Activated CD4-positive, alpha-beta memory T cell treated with anti-CD3 and anti-CD28 coated beads, Interleukin-2, amount 10 ng/mL, durations not matched to agents 7 days and 5 days (primary cell): ENCODE data around the gene OR10H3. TPM values are rescaled to one million over a fixed set of nuclear protein-coding genes. Genes with fewer than 3 reads are reported as not detected.

Experiments used
- CTCF ChIA-PET: fragments of 350-600 bp; sonication (Branson Sonifier 250); formaldehyde crosslinking; loops from one replicate; lab custom pipeline; 2021; ENCODE audit warnings: antibody characterized with exemption, inconsistent platforms; lab: Charles Lee
- POLR2A ChIA-PET: fragments of 350-600 bp; sonication (Branson Sonifier 250); formaldehyde crosslinking; loops from one replicate; lab custom pipeline; 2021; ENCODE audit warnings: antibody characterized with exemption; lab: Charles Lee
- DNase-seq: peaks from one replicate; pipeline ENCODE4 v3.0.0-alpha.2; 2020
- H3K27ac Mint-ChIP-seq: one replicate; pipeline ENCODE4 v1.8.0; 2021; ENCODE audit warnings: mild to moderate bottlenecking, mixed read lengths
- H3K27me3 Mint-ChIP-seq: one replicate; pipeline ENCODE4 v1.8.0; 2021; ENCODE audit warnings: mixed read lengths
- H3K36me3 Mint-ChIP-seq: one replicate; pipeline ENCODE4 v1.8.0; 2021; ENCODE audit warnings: low read depth, mixed read lengths
- H3K4me1 Mint-ChIP-seq: one replicate; pipeline ENCODE4 v1.8.0; 2021; ENCODE audit warnings: mixed read lengths
- H3K4me3 Mint-ChIP-seq: one replicate; pipeline ENCODE4 v1.8.0; 2021; ENCODE audit warnings: mild to moderate bottlenecking, mixed read lengths
- H3K9me3 Mint-ChIP-seq: one replicate; pipeline ENCODE4 v1.8.0; 2021; ENCODE audit warnings: mixed read lengths
- total RNA-seq, 2 experiments: library from RNA; stranded (reverse); gene quantifications; one replicate each; pipeline ENCODE4 v1.2.3, GENCODE V29; 2021

The OR10H3 gene
- total RNA-seq = not detected

- ChIA-PET POLR2A (no interaction called here), CTCF (no interaction called here)
- H3K9me3 Mint-ChIP-seq = peaks cover 7% of the 10 kb centered on the region
- H3K27me3 Mint-ChIP-seq = peaks cover 3% of the 10 kb centered on the region
- no peak for DNase-seq
- H3K36me3 Mint-ChIP-seq = no peaks in the 10 kb centered on the region
- no peak within 1 kb of the TSS for H3K4me3 Mint-ChIP-seq
- no peaks in the 10 kb centered on the region for H3K4me1 Mint-ChIP-seq
- no peak within 1 kb of the TSS for H3K27ac Mint-ChIP-seq
Observed at GRCh38 chr19:15737722-15738121, at the start of gene OR10H3. TSS of gene OR10H3 (plus strand) at chr19:15737985. CDS start at chr19:15741393, 3,408 bp downstream.

GRCh38 chr19:15696654-15697194, 41.1 kb upstream of the OR10H3 start:
- Mint-ChIP-seq H3K4me1 (no peaks in the 10 kb centered on the region), H3K9me3 (no peaks in the 10 kb centered on the region), H3K27ac (no peak overlapping the region), H3K4me3 (no peak overlapping the region), H3K27me3 (peaks cover 6% of the 10 kb centered on the region), H3K36me3 (no peaks in the 10 kb centered on the region)
- ChIA-PET POLR2A (no interaction called here), CTCF (no interaction called here)
- DNase-seq = no peak

GRCh38 chr19:15701757-15702533, 35.8 kb upstream of the OR10H3 start:
- H3K4me1 Mint-ChIP-seq = no peaks in the 10 kb centered on the region
- H3K4me3 Mint-ChIP-seq = no peak overlapping the region
- ChIA-PET CTCF (interaction anchor here (0.5 kb wide), 1 partner anchor 533 kb away, joined by 3 read pairs; no protein-coding TSS in a partner anchor), POLR2A (no interaction called here)
- H3K27me3 Mint-ChIP-seq = peaks cover 9% of the 10 kb centered on the region
- H3K27ac Mint-ChIP-seq = no peak overlapping the region
- DNase-seq = no peak
- H3K36me3 Mint-ChIP-seq = no peaks in the 10 kb centered on the region
- H3K9me3 Mint-ChIP-seq = no peaks in the 10 kb centered on the region

GRCh38 chr19:15702534-15702930, 35.3 kb upstream of the OR10H3 start:
- Mint-ChIP-seq H3K4me1 (no peaks in the 10 kb centered on the region), H3K27ac (no peak overlapping the region), H3K36me3 (no peaks in the 10 kb centered on the region), H3K4me3 (no peak overlapping the region), H3K9me3 (no peaks in the 10 kb centered on the region), H3K27me3 (peaks cover 9% of the 10 kb centered on the region)
- CTCF ChIA-PET = interaction anchor here (0.5 kb wide), 1 partner anchor 533 kb away, joined by 3 read pairs; no protein-coding TSS in a partner anchor
- POLR2A ChIA-PET = no interaction called here
- DNase-seq = peak; percentile 20

GRCh38 chr19:15714638-15715037, 23.1 kb upstream of the OR10H3 start:
- CTCF ChIA-PET = no interaction called here
- H3K9me3 Mint-ChIP-seq = no peaks in the 10 kb centered on the region

GRCh38 chr19:15715642-15716041, 22.1 kb upstream of the OR10H3 start:
- Mint-ChIP-seq H3K27ac (no peak overlapping the region), H3K4me3 (no peak overlapping the region), H3K9me3 (no peaks in the 10 kb centered on the region), H3K36me3 (no peaks in the 10 kb centered on the region), H3K4me1 (no peaks in the 10 kb centered on the region), H3K27me3 (peaks cover 10% of the 10 kb centered on the region)
- CTCF ChIA-PET = no interaction called here
- no peak for DNase-seq
- POLR2A ChIA-PET = no interaction called here

More at GRCh38 chr19:15714638-15715037, 23.1 kb upstream of the OR10H3 start:
- POLR2A ChIA-PET = no interaction called here
- H3K4me3 Mint-ChIP-seq = no peak overlapping the region
- no peaks in the 10 kb centered on the region for H3K36me3 Mint-ChIP-seq
- no peak overlapping the region for H3K27ac Mint-ChIP-seq
- H3K4me1 Mint-ChIP-seq = no peaks in the 10 kb centered on the region
- peaks cover 12% of the 10 kb centered on the region for H3K27me3 Mint-ChIP-seq
- no peak for DNase-seq

- POLR2A ChIA-PET = no interaction called here
- Mint-ChIP-seq H3K27ac (no peak overlapping the region), H3K4me1 (no peaks in the 10 kb centered on the region), H3K27me3 (peaks cover 8% of the 10 kb centered on the region), H3K36me3 (no peaks in the 10 kb centered on the region), H3K9me3 (no peaks in the 10 kb centered on the region), H3K4me3 (no peak overlapping the region)
- CTCF ChIA-PET = interaction anchor here (0.6 kb wide), 1 partner anchor 626 kb away, joined by 4 read pairs; no protein-coding TSS in a partner anchor
- DNase-seq = no peak
Observed at GRCh38 chr19:15717809-15718208, 20.0 kb upstream of the OR10H3 start.

GRCh38 chr19:15721268-15721667, 16.5 kb upstream of the OR10H3 start:
- DNase-seq = no peak
- H3K27me3 Mint-ChIP-seq = peaks cover 25% of the 10 kb centered on the region
- CTCF ChIA-PET = no interaction called here
- no peaks in the 10 kb centered on the region for H3K4me1 Mint-ChIP-seq
- no peak overlapping the region for H3K27ac Mint-ChIP-seq
- H3K9me3 Mint-ChIP-seq = no peaks in the 10 kb centered on the region
- POLR2A ChIA-PET = no interaction called here
- H3K36me3 Mint-ChIP-seq = no peaks in the 10 kb centered on the region
- no peak overlapping the region for H3K4me3 Mint-ChIP-seq

- Mint-ChIP-seq H3K9me3 (no peaks in the 10 kb centered on the region), H3K4me1 (no peaks in the 10 kb centered on the region), H3K4me3 (no peak overlapping the region), H3K36me3 (no peaks in the 10 kb centered on the region), H3K27ac (no peak overlapping the region), H3K27me3 (peaks cover 29% of the 10 kb centered on the region)
- ChIA-PET CTCF (no interaction called here), POLR2A (no interaction called here)
- DNase-seq = no peak
Observed at GRCh38 chr19:15722956-15723355, 14.8 kb upstream of the OR10H3 start.

GRCh38 chr19:15727724-15728123, 10.1 kb upstream of the OR10H3 start, which contains the start of gene OR10H2:
TSS of gene OR10H2 (plus strand) at chr19:15728024. CDS start at chr19:15728044, 20 bp downstream.
- CTCF ChIA-PET = no interaction called here
- H3K27me3 Mint-ChIP-seq = peaks cover 22% of the 10 kb centered on the region
- H3K27ac Mint-ChIP-seq = no peak within 1 kb of the TSS
- no peak for DNase-seq
- POLR2A ChIA-PET = no interaction called here
- H3K4me1 Mint-ChIP-seq = no peaks in the 10 kb centered on the region
- H3K9me3 Mint-ChIP-seq = no peaks in the 10 kb centered on the region
- no peaks in the 10 kb centered on the region for H3K36me3 Mint-ChIP-seq
- no peak within 1 kb of the TSS for H3K4me3 Mint-ChIP-seq

GRCh38 chr19:15730538-15730937, 7.2 kb upstream of the OR10H3 start:
- no peak for DNase-seq
- Mint-ChIP-seq H3K27me3 (peaks cover 10% of the 10 kb centered on the region), H3K27ac (no peak overlapping the region), H3K4me1 (no peaks in the 10 kb centered on the region), H3K4me3 (no peak overlapping the region), H3K9me3 (no peaks in the 10 kb centered on the region), H3K36me3 (no peaks in the 10 kb centered on the region)
- ChIA-PET CTCF (no interaction called here), POLR2A (no interaction called here)

GRCh38 chr19:15732388-15732787, 5.4 kb upstream of the OR10H3 start:
- no peak for DNase-seq
- Mint-ChIP-seq H3K4me1 (no peaks in the 10 kb centered on the region), H3K4me3 (no peak overlapping the region), H3K36me3 (no peaks in the 10 kb centered on the region), H3K9me3 (no peaks in the 10 kb centered on the region), H3K27ac (no peak overlapping the region), H3K27me3 (no peaks in the 10 kb centered on the region)
- ChIA-PET POLR2A (no interaction called here), CTCF (no interaction called here)

- POLR2A ChIA-PET = no interaction called here
- H3K27ac Mint-ChIP-seq = no peak overlapping the region
- CTCF ChIA-PET = no interaction called here
- no peak for DNase-seq
- no peak overlapping the region for H3K4me3 Mint-ChIP-seq
- H3K9me3 Mint-ChIP-seq = no peaks in the 10 kb centered on the region
- H3K4me1 Mint-ChIP-seq = no peaks in the 10 kb centered on the region
- H3K36me3 Mint-ChIP-seq = no peaks in the 10 kb centered on the region
- peaks cover 3% of the 10 kb centered on the region for H3K27me3 Mint-ChIP-seq
Observed at GRCh38 chr19:15733895-15734294, 3.9 kb upstream of the OR10H3 start.
